Heart left ventricle (tissue), 13 donors: ENCODE data around the gene ALG6.

Experiments used
- CTCF ChIP-seq, 12 donors: fragments of 200-600 bp; sonication (generic) in 4 of 12; IDR thresholded peaks; one replicate each; pipeline versions ENCODE4 v1.5.0 to v1.8.0; 2018 to 2022; ENCODE audit warnings: antibody characterized with exemption in 12 of 12, mild to moderate bottlenecking in 5 of 12
- POLR2A ChIP-seq, 2 donors: fragments of 450-650 bp; IDR thresholded peaks; one replicate each; pipeline ENCODE4 v1.6.1; 2017; ENCODE audit warnings: antibody characterized with exemption in 2 of 2, mild to moderate bottlenecking in 2 of 2, moderate library complexity in 2 of 2
- donor health status: ischemic (EF 13 %, LVEDD 7.1; RV severe dilation, severe dysfunction).
- donor health status: DM: no; HTN: yes; CAD: no.
- donor health status: DM: no; HTN: no; CAD: no.
- donor health status: ischemic (EF 25% LVEDD 6.9; RV normal size, moderate dysfunction).
- donor health status: ischemic (EF 25% LVEDD 5.7; RV mildly dilated, moderate dysfunction).
- donor health status: ischemic (EF 35%, LVEDD 5.7; RV mildly dilated, moderate dysfunction).
- donor health status: nonischemic (EF 11% LVEDD 7.7; RV severe dilation, severe dysfunction).
- donor health status: DM: yes; HTN: yes; CAD: no.
- donor health status: PGD.
- donor health status: ischemic (EF 29% LVEDD 5.4; RV normal size, mild dysfunction).
- donor health status: nonischemic (EF 23%, LVEDD 6.1; RV moderate dilation, normal function).

DNA sequence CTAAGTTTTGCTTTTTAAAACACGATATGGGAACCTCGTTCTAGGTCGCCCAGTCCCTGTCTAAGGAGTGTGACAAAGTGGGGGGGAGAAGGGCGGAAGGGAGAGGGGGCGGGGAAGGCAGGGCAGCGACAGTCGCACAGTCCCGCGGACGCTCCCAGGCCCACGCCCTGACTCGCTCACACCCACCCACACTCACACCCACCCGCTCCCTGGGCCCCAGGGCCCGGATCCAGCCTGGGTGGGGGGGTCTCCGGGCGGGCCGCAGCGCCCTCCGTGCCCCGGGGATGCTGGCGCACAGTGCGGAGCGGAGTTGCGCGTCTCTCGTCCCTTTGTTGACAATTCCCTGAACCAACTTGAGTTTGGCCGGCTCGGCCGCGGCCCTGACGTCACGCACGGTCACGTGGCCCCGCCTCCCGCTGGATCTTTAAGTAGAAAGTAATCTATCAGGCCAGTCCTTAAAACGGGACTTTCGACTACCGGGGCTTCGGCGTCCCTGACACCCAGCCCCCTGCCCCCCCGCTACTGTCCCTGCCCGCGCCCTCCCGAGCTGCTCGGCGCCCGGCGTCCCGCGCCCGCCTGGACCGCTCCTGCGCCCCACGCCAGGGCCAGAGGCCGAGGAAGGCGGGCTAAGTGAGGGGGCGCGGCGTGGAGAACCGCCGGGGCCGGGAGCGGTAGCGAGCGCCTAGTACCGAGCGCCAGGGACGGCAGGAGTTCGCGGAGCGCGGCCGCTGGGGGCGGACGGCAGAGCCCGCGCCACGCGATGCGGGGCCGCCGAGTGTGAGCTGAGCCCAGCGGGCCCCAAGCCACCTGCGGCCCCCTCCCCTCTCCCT, 45.1 kb upstream of the ALG6 start, which contains the start of gene FOXD3:
- TF ChIP-seq CTCF (IDR thresholded peaks at IDR 0.05): no peak
- TF ChIP-seq POLR2A (IDR thresholded peaks at IDR 0.05): no peak
